ENCODE data around the gene GRM1.
A peak's percentile ranks its signal among the peaks of the same experiment; 100 is the strongest.

GRM1 gene

DNA sequence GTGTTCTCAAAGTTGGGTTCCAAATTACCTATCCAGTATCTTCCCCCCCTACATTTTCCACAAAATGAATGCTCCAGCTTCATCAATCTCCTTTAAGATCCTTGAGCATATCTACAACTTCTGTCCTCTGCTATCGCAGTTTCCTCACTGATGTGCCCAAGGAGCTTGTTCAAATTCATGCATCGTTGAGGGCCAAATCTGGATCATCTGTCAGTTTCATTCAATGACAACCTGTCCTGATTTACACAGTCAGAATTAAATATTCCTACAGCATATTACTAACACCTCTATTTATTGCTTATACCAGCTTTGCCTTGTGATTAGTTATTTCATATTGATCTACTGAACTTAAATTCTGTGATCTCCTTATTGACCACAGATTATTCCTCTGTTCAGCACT, 68.7 kb downstream of the GRM1 start:
- no peak for DNase-seq (ENCODE audit: low read depth, low spot score)

DNA sequence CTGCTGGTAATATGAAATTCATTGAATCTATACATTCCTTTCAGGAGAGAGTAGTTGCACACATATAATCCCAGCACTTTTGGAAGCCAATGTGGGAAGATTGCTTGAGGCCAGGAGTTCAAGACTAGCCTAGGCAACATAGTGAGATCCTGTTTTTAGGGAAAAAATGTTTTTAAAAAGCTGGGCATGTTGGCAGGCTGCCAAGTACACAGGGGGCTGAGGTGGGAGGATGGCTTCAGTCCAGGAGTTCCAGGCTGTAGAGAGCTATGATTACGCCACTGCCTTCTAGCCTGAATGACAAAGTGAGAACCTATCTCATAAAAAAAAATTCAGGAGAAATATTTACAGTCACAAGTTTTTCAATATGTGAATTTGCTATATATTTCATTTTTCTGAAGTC, 71.9 kb downstream of the GRM1 start:
- no peak for DNase-seq (ENCODE audit: low read depth, low spot score)

DNA sequence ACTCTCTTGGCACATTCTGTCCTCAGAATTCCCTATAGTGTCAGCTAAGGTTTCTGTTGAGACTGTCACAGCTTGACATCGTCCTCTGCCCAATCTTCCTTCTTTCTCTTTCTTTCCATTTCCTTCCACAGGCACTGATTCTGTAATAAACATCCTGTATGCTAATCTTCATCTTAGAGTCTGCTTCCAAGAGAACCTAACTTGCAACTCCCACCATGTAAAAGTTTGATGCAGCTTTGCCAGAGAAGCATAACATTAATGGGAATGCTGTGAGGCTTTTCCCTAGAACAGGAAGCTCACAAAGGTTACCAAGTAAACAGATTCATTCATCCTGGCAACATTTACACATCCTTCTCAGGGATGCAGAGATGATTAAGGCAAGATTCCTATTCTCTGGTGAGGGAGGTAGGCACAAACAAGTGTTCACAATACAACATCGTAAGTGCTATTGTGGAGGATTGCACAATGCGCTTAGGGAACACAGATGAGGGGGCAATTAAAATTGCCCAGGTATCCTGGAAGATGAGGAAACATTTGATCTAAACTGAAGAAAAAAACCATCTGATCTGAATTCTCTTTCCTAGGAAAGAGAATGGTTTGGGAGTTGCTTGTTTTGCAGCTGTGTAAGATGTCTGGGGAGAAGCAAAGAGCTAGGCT, 74.7 kb downstream of the GRM1 start:
- DNase-seq (ENCODE audit: low read depth, low spot score): no peak

DNA sequence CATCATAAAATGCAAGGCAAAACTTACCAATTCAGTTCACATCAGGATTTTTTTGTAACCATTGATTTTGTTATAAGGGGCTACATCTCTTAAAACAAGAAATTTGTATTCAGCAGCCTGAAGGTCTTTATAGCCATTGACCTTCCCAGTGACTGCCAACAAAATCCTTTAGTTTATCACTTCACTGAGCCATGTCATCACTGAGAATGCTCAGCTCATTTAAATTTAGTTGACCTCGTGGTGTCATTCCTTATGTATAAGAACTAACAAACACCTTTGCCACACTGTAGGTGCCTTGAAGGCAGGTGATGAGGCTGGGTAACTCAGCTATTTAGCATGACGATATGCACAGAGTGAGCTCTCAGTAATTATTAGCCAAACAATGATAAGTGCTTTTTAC, 77.7 kb downstream of the GRM1 start:
- DNase-seq (ENCODE audit: low read depth, low spot score): no peak

DNA sequence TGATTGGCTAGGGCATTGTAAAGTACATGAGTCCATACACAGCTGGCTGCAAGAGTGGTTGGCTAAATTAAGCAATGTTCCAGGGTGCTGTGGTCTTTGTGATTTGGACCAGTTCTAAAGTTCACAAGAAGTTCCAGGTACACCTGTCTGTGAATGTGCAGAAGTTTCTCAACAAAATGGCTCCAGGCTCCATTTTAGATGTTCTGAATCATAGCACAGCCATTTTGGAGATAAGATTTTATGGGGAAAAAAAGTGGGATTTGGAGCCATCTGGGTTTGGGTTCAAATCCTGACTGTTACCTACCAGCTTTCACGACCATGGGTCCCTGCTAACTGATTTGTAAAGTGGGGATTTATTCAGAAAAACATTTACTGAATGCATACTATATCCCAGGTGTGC, 82.1 kb downstream of the GRM1 start:
- no peak for DNase-seq (ENCODE audit: low read depth, low spot score)

DNA sequence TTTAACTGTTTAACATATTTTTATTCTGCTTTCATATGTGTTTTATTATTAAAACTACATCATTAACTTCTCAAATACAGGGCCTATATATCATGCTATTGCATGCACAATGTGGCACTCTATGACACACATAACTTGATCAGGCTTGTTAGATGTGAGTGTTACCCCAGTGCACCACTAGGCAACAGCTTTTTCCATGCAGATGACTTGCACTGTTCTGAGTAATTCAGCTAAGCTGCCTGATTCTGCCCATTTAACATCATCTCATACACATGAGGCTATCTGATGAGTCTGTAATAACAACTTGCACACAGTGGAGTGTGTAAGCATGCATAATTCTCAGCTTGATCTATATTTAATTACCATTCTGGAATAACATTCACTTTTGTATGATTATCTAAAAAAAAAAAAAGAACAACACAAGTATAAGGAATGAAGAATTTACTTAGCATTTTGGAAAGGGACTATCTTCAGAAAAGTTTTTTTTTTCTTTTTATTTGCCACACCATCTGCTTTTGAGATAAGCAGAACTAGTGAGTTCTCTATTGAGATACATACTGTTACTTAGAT, 83.1 kb downstream of the GRM1 start:
- no peak for DNase-seq (ENCODE audit: low read depth, low spot score)

DNA sequence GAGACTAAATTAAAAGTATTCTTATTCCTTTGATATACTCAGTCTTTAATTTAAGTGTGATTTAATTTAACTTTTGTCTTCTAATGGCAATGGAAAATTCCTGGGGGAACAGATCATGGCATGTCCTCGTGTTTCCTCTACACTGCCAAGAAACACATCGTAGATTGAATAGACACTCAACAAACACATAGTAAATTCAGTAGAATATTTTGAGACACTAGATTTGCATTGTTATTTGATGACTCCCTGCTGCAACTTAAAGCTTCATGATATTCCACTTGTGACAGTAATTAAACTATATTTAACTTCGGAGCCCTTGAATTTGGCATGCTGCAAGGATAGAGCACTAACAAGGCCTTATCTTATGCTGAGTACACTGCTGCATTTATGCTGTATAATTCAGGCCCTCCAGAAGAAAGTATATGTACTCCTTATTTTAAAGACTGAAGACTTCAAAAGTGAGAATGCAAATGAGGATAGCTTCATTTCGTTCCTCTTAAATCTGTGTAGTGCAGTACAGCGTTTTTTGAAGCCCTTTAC, 84.3 kb downstream of the GRM1 start:
- no peak for DNase-seq (ENCODE audit: low read depth, low spot score)

DNA sequence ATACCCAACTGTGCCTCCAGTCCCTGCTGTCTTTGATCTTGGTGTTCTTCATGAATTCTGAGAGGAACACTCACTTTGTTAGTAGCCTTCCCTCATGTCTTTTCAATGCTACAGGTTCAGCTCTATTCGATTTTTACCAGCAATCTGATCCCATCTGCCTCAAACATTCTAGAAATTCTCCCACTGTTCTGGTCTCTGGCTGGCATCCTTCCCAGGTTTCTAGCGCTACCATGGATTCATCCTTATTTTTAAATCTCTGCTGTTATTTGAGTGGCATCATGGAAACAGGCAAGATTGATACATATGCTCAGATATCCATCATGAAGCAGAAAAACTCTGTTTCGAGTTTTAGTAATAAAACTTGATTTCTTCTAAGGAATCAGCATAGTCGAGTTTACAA, 94.8 kb downstream of the GRM1 start:
- DNase-seq (ENCODE audit: low read depth, low spot score): no peak

DNA sequence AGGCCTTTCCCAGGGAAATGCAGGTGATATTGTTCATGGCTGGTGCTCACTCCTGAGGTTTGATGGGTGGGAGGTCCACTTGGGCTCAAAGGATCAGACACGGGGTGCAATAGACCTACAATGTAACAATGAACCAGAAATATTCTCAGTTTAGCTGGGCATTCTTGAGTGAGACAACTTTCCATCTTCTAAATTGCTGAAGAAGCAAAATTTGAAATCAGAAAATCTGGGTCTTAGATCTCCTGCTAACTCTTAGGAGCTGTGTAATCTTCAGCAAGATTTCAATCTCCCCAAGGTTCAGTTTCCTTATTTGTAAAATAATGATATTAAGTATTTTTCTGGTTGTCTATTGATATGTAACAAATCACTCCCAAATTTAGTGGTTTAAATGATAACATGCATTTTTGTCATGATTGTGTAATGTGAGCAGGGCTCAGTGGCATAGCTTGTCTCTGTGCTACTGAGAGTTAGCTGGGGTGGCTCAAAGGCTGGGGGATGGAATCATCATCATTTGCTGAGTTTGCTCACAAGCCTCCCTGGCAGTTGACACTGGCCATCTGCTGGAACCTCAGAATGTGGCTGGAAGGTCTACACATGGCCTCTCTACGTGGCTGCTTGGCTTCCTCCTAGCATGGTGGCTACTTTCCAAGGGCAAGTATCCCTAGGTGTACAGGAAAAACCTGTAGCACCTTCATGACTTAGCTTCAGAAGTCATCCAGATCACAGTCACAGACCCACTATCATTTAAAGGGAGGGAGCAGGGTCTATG, 98.8 kb downstream of the GRM1 start:
- DNase-seq (ENCODE audit: low read depth, low spot score): no peak

DNA sequence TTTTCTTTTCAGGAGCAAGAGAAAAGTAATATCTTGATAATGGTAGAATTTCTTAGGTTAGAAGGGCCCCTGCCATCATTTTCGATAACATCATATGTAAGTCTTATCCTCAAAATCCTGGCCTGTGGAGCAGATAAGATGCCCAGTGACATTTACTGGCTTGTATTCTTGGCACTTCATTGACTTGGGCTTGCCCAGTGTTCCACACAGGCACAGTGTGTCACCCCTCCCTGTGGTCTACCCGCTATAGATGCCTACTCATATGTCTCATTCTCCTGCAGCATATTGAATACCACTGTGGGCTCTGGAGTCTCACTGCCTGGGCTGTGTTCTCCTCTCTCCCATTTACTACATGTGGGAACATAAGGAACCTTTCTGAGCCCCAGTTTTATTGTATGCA, 105.0 kb downstream of the GRM1 start:
- no peak for DNase-seq (ENCODE audit: low read depth, low spot score)

DNA sequence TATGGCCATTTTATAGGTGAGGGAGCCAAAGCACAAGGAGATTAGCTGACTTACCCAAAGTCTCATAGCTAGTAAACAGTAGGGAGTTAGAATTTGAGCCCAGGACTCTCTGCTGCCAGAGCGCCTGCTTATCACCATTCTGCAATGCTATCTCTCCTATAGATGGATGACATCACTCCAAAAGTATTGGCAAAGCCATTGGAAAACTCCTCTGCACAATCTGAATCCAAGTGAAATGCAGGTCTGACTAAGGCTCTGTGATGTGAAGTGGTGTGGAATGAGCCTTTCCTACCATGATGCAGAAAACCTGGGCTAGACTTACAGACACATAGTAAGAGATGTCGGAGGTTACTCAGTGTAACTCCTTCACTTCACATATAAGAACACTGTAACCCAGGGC, 106.3 kb downstream of the GRM1 start:
- DNase-seq (ENCODE audit: low read depth, low spot score): peak; percentile 5

DNA sequence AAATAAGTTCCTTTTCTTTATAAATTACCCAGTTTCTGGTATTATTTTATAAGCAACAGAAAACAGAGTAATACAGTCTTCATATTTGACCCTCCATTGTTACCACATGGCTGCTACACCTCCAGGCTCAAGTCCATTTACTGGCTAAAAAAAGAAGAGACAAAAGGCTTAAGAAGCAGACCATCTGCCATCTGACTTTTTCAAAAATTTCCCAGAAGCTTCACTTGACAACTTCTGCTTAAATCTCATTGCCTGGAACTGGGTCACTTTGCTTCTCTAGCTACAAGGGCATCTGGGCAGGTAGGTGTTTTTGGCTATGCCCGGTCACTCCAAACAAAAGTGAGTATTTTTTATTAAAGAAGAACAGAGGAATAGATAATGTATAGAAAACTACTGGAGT, 118.0 kb downstream of the GRM1 start:
- no peak for DNase-seq (ENCODE audit: low read depth, low spot score)

DNA sequence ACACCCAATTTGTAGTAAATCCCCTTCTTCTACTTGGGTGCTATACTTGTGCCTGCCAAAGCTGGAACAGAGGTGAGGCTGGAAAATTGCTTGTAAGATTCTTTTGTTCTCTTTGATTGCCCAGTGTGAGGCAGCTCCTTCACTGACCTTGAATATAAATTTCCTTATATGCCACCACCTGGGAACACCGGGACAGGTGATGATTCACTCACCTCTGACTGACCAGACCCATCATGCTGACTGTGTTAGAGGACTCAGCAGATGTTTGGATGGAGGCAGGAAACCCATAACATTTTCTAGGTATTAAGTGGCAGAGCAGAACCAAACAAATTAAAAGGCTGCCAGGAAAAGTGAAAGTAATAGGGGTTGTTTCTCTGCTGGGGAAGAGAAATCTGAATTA, 120.9 kb downstream of the GRM1 start:
- DNase-seq (ENCODE audit: low read depth, low spot score): no peak

DNA sequence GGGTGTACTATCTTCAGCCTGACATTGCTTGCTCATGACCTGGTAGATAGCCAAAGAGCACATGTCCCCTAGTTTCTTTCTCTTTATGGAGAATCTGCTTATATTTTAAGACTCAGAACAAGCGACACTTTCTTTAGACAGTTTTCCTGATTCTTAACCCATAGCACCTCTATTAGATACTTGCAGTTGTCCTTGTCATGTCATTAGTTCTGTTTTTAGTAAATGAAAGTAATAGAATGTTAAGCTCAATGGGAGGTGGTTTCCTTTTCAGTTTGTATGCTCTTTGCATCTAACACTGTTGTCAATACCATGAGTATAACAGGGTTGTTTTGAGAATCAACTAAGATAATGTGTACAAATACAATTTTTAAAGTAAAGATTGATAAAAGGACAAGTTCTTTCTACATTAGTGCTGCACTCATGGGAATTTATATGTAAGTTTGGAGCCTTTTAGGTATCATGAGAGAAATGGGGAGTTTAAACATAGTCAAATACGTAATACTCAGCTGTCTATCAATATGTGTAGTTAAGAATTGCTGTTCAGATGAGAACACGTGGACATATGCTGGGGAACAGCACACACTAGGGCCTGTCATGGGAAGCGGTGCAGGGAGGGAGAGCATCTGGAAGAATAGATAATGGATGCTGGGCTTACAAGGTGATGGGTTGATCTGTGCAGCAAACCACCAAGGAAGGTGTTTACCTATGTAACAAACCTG, 124.3 kb downstream of the GRM1 start:
- DNase-seq (ENCODE audit: low read depth, low spot score): no peak

DNA sequence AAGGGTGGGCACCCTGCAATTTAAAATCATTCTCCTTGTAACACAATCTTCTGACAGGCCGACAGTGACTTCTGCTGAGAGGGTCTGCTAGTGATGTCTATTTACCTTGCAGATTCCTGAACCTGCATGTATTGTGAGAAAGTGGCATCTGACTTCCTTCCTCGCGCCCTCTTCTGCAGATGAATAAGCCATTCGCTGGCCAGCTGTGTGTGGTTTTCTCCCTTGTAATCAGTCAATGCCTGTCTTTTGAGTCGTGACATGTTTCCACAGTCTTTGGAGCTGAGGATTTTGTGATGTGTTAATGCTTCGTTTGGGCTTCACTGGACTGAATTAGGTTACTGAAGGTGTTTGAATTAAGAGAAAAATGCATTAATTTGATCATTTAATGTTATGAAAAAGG, 125.3 kb downstream of the GRM1 start:
- DNase-seq (ENCODE audit: low read depth, low spot score): no peak

DNA sequence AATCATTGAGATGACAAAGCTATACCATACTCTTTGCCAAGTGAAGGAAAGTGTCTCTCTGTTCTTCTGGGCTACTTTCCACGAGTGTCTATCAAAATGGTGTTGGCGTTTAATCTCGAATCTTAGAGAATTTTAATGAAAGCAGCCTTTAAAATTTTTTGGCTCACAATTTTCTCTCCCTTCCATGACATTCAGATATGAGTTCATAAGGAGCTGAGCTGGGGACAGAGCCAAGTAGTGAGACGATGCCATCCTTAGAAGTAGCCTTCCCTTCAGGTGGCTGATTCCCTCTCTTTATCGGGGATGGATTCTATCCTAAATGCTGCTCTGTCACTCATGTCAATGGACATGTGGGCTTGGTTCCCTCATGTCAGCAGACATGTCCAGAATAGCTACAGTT, 132.8 kb downstream of the GRM1 start:
- no peak for DNase-seq (ENCODE audit: low read depth, low spot score)

DNA sequence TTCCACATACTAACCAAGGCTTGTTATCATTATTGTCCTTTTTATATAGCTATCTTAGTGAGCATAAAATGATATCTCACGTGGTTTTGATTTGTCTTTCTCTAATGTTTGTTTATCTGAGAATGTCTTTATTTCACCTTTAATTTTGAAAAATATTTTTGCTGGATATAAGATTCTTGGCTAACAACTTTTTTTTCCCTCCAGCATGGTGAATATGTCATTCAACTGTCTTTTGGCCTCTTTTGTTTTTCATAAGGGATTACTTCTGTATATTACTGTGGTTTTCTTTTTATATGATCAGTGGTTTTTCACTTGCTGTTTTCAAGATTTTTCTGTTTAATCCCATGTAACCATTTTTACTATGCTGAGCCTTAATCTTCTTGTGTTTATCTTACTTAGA, 141.0 kb downstream of the GRM1 start:
- no peak for DNase-seq (ENCODE audit: low read depth, low spot score)

DNA sequence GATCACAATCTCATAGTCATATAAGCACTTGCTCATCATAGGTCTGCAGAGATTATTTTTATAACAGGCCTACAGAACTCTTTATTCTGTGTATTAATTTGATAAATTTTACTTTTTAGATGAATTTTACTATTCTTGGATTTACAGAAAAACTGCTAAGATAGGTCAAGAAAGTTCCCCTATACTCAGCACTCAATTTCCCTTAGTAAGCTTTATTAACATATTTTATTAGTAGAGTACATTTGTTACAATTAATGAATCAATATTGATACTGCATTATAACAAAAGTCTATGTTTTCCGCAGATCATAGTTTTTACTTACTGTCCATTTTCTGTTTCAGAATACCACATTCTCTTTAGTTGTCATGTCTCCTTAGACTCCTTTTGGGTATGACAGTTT, 148.9 kb downstream of the GRM1 start:
- no peak for DNase-seq (ENCODE audit: low read depth, low spot score)

DNA sequence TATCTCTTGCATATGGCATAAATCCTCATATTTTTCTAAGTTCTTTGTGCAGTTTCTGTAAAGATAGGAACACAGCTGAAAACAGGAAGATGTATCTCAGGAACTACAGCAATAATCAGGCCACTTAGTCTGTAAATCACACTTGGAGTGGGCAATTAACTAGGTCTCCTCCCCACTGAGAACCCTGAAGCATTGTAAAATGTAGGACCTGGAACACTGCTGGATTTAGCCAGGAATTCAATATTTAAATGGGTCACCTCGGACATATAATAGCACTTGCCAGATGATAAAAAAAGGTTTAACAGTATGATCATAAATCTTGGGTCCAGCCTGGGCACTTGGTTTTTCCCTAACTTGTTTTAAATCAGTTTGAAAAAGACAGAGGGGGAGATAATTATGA, 155.0 kb downstream of the GRM1 start:
- no peak for DNase-seq (ENCODE audit: low read depth, low spot score)

DNA sequence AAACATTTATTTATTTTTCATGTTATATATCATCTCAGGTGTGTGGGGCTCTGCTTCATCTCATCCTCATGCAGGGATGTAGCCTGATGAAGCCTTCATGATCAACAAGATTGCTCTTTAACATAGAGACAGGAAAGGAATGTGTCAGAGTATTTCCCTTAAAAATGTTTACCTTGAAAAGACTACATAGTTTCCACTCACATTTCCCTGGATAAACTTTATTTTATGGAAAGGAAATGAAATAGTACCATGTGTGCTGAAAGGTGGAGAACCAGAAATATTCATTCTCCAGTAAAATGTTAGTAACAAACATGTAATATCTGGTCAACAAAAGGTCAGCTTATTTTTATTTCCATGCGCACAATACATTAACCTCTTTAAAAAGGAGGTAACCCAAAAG, 155.8 kb downstream of the GRM1 start:
- DNase-seq (ENCODE audit: low read depth, low spot score): no peak

DNA sequence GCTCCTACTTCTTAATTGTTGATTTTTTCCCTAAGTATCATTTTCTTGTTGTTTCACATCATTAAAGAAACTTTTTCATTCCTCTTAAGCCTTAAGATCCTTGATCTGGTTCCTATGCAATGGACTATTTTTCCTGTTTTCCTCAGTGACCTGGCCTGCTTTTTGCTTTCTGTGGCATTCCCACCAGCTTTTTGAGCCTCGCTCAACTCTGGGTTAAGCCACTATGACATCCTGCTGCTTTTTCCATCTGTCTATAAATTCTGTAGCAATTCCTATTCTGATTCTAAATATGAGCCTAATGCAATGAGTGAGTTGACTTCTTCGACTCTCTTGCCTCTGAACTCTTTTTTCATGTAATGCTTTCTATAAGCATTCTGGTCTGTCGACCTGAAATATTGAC, 160.3 kb downstream of the GRM1 start:
- no peak for DNase-seq (ENCODE audit: low read depth, low spot score)

DNA sequence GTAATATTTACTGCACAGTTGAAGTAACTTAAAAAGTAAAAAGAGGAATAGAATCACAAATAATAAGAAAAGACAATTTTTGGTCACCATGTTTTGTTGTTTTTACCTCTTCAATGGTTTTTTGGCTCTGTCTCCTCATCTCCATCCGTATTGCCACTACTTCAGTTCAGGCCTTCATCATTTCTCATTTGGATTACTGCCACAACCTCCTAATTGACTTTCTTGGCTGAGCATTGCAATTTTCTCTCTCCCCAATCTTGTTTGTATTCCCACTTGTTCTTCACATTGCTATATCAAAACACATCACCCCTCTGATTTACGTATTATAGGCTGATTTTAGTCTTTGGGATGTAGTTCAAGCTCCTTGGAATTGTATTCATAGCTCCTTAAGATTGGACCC, 161.7 kb downstream of the GRM1 start:
- no peak for DNase-seq (ENCODE audit: low read depth, low spot score)
